Measurements from ENCODE around the gene TBC1D22A.

DNA sequence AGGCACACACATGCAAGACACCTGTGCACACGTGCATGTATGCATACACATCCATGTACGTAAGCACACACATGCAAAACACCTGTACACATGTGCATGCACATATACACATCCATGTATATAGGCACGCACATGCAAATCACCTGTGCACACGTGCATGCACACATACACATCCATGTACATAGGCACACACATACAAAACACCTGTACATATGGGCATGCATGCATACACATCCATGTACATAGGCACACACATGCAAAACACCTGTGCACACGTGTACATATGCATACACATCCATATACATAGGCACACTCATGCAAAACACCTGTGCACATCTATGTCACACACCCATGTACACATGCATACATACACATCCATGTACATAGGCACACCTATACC lies 458.3 kb downstream of the TBC1D22A start:
- TF ChIP-seq, protein P1, sequence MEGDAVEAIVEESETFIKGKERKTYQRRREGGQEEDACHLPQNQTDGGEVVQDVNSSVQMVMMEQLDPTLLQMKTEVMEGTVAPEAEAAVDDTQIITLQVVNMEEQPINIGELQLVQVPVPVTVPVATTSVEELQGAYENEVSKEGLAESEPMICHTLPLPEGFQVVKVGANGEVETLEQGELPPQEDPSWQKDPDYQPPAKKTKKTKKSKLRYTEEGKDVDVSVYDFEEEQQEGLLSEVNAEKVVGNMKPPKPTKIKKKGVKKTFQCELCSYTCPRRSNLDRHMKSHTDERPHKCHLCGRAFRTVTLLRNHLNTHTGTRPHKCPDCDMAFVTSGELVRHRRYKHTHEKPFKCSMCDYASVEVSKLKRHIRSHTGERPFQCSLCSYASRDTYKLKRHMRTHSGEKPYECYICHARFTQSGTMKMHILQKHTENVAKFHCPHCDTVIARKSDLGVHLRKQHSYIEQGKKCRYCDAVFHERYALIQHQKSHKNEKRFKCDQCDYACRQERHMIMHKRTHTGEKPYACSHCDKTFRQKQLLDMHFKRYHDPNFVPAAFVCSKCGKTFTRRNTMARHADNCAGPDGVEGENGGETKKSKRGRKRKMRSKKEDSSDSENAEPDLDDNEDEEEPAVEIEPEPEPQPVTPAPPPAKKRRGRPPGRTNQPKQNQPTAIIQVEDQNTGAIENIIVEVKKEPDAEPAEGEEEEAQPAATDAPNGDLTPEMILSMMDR (IDR thresholded peaks at IDR 0.05; ENCODE audit: extremely low read depth in 1 of 2, insufficient read depth in 1 of 2, low read depth in 1 of 2, low read length in 2 of 2), result no peak
- TF ChIP-seq FOS (IDR thresholded peaks at IDR 0.05; ENCODE audit: borderline replicate concordance, insufficient read depth, low read length) (no peak), MYC (IDR thresholded peaks at IDR 0.05; ENCODE audit: low read depth, low read length) (no peak), POLR2A (IDR thresholded peaks at IDR 0.05; ENCODE audit: low read depth, low read length) (no peak), EZH2 (IDR thresholded peaks at IDR 0.05; ENCODE audit: borderline replicate concordance, low read depth, low read length, severe bottlenecking) (no peak), POLR2AphosphoS5 (IDR thresholded peaks at IDR 0.05; ENCODE audit: insufficient read depth, low read depth, low read length) (no peak)
